Smooth muscle cell (in vitro differentiated cells): ENCODE measurements around the gene YJU2. TPM values are rescaled to one million over a fixed set of nuclear protein-coding genes. Genes with fewer than 3 reads are reported as not detected.
"Not testable (repeated sequence)": the region's sequence is repeated elsewhere in the genome, so short reads cannot be mapped to it uniquely, and the experiment has no call there.

Experiments
- DNase-seq: peaks from one replicate; lab custom pipeline; 2025; ENCODE audit not compliant: unreplicated experiment; lab: John Stamatoyannopoulos, UW
- H2AFZ ChIP-seq: fragments of 200-600 bp; sonication (generic); 2 replicates; pipeline ENCODE4 v1.6.0; 2016; ENCODE audit warnings: antibody characterized with exemption, low read depth, mild to moderate bottlenecking
- H3F3A ChIP-seq: fragments of 200-600 bp; sonication (generic); 2 replicates; pipeline ENCODE4 v1.6.0; 2017; ENCODE audit warnings: antibody characterized with exemption, low read depth
- H3K27ac ChIP-seq: fragments of 200-600 bp; sonication (generic); 2 replicates; pipeline ENCODE4 v1.5.1; 2016; ENCODE audit warnings: low read depth, mild to moderate bottlenecking
- H3K27me3 ChIP-seq: fragments of 200-600 bp; sonication (generic); 2 replicates; pipeline ENCODE4 v1.6.1; 2016; ENCODE audit warnings: low read depth, mild to moderate bottlenecking
- H3K36me3 ChIP-seq: fragments of 200-600 bp; sonication (generic); 2 replicates; pipeline ENCODE4 v1.5.1; 2016; ENCODE audit warnings: low read depth
- H3K4me1 ChIP-seq: fragments of 200-600 bp; sonication (generic); 2 replicates; pipeline ENCODE4 v1.5.1; 2016; ENCODE audit warnings: low read depth
- H3K4me2 ChIP-seq: fragments of 200-600 bp; sonication (generic); 2 replicates; pipeline ENCODE4 v1.6.0; 2016; ENCODE audit warnings: mild to moderate bottlenecking
- H3K4me3 ChIP-seq: fragments of 200-600 bp; sonication (generic); 2 replicates; pipeline ENCODE4 v1.5.1; 2016; ENCODE audit warnings: mild to moderate bottlenecking
- H3K79me2 ChIP-seq: fragments of 200-600 bp; sonication (generic); 2 replicates; pipeline ENCODE4 v1.6.0; 2016; ENCODE audit warnings: low read depth, mild to moderate bottlenecking
- H3K9ac ChIP-seq: fragments of 200-600 bp; sonication (generic); 2 replicates; pipeline ENCODE4 v1.6.0; 2016; ENCODE audit warnings: low read depth
- H3K9me3 ChIP-seq: fragments of 200-600 bp; sonication (generic); replicated peaks from 2 replicates; pipeline ENCODE4 v1.5.1; 2016; ENCODE audit warnings: low read depth
- H4K20me1 ChIP-seq: fragments of 200-600 bp; sonication (generic); 2 replicates; pipeline ENCODE4 v1.6.0; 2016; ENCODE audit warnings: low read depth
- WGBS: methylation state at CpG from one replicate; pipeline ENCODE4 v1.1.7; 2016; ENCODE audit warnings: low lambda C conversion rate; 5-methylcytosine and 5-hydroxymethylcytosine counted together
- polyA plus RNA-seq: library from polyadenylated mRNA; unstranded; fragments of >200 nt; fragmentation: Nextera tagmentation; extraction: Ambion mirVana; gene quantifications from 2 replicates; pipeline ENCODE4 v1.2.1, GENCODE V29; 2016
- total RNA-seq: library from RNA; depleted of rRNA; stranded (reverse); fragments of >200 nt; gene quantifications from 2 replicates; pipeline ENCODE4 v1.2.3, GENCODE V29; 2014
- TF ChIP-seq, protein P1 (sequence below): fragments of 200-600 bp; sonication (generic); IDR thresholded peaks from 2 replicates; pipeline ENCODE4 v1.5.1; 2017; ENCODE audit warnings: borderline replicate concordance, mild to moderate bottlenecking, antibody characterized with exemption; ENCODE audit not compliant: insufficient read depth, poor library complexity, severe bottlenecking

Gene YJU2
- total and polyA plus RNA-seq, 2 experiments from 2014 or later: 8.7 to 12.0 TPM

DNA sequence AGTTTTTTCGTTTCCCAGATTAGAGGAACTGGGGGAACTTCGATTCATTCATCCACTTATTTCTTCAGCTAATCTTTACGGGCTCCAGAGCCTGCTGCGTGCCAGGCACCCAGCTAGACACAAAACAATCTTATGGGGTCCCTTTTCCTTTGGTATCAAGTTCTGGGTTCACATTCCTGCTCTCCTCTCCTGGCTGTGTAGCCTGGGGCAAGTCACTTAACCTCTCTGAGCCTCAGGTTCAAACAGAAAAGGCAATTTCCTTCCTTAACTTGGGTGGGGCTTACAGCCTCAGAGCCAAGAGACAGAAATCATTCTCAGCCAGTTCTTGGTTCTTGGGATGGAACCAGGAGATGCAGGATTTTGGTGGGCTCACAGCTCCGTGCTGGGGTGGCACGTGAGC, 38.1 kb downstream of the YJU2 start:
- no peaks in the 10 kb centered on the region for H3F3A ChIP-seq
- no peak overlapping the region for H3K4me2 ChIP-seq
- no peaks in the 10 kb centered on the region for H4K20me1 ChIP-seq
- TF ChIP-seq, protein P1, sequence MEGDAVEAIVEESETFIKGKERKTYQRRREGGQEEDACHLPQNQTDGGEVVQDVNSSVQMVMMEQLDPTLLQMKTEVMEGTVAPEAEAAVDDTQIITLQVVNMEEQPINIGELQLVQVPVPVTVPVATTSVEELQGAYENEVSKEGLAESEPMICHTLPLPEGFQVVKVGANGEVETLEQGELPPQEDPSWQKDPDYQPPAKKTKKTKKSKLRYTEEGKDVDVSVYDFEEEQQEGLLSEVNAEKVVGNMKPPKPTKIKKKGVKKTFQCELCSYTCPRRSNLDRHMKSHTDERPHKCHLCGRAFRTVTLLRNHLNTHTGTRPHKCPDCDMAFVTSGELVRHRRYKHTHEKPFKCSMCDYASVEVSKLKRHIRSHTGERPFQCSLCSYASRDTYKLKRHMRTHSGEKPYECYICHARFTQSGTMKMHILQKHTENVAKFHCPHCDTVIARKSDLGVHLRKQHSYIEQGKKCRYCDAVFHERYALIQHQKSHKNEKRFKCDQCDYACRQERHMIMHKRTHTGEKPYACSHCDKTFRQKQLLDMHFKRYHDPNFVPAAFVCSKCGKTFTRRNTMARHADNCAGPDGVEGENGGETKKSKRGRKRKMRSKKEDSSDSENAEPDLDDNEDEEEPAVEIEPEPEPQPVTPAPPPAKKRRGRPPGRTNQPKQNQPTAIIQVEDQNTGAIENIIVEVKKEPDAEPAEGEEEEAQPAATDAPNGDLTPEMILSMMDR: no peak
- H3K9ac ChIP-seq: no peak overlapping the region
- H3K9me3 ChIP-seq: no peaks in the 10 kb centered on the region
- peaks cover 2% of the 10 kb centered on the region for H3K4me1 ChIP-seq
- WGBS: 86% methylated on average over 6 of the region's 6 CpGs
- H3K27ac ChIP-seq: no peak overlapping the region
- H3K4me3 ChIP-seq: no peak overlapping the region
- no peaks in the 10 kb centered on the region for H3K36me3 ChIP-seq
- H3K27me3 ChIP-seq: peaks cover 11% of the 10 kb centered on the region
- no peak overlapping the region for H2AFZ ChIP-seq
- DNase-seq: no peak
- H3K79me2 ChIP-seq: no peaks in the 10 kb centered on the region

DNA sequence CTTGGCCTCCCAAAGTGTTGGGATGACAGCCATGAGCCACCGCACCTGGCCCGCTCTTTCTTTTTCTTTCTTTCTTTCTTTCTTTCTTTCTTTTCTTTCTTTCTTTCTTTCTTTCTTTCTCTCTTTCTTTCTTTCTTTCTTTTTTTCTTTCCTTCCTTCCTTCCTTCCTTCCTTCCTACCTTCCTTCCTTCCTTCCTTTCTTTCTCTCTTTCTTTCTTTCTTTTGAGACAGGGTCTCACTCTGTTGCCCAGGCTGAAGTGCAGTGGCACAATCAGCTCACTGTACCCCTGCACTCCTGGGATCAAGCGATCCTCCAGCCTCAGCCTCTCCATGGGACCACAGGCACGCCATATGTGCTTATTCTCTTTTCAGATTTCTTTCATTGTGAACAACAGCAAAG, 39.3 kb downstream of the YJU2 start:
- 87% methylated on average over 4 of the region's 4 CpGs for WGBS
- H3K9ac ChIP-seq: not testable (repeated sequence)

DNA sequence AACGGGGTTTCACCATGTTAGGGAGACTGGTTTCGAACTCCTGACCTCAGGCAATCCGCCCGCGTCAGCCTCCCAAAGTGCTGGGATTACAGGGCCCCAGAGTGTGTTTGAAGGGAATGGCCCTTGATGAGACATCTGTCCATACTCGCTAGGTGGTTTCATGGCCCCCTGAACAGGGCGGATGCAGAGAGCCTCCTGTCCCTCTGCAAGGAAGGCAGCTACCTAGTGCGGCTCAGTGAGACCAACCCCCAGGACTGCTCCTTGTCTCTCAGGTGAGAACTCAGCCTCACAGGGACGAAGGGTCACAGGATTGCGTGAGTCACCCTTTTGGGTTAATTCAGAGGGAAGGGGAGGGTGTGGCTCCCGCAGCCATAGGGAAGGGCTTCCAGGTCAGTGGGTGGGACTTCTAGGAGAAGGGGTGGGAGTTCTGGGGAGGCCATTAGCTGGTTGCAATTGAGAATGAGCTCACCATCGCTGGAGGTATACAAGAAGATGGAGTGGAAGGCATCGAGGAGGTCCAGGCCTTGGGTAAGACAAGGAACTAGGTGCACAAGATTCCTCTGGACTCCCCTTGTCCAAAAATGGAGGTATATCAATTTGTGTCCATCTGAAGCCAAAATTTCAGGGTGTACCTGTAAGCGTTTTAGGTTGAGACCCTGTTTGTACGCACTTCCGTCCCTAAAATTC, 41.4 kb downstream of the YJU2 start:
- Histone ChIP-seq H2AFZ (no peak overlapping the region), H3K36me3 (no peaks in the 10 kb centered on the region), H3K9ac (no peak overlapping the region), H3K4me1 (no peaks in the 10 kb centered on the region), H3K9me3 (no peaks in the 10 kb centered on the region), H3K27me3 (no peaks in the 10 kb centered on the region), H3K4me2 (no peak overlapping the region), H4K20me1 (no peaks in the 10 kb centered on the region), H3F3A (no peaks in the 10 kb centered on the region), H3K4me3 (no peak overlapping the region), H3K27ac (no peak overlapping the region), H3K79me2 (no peaks in the 10 kb centered on the region)
- 86% methylated on average over 16 of the region's 16 CpGs for WGBS
- DNase-seq: no peak
- TF ChIP-seq, protein P1: no peak

More for the DNA sequence above, 39.3 kb downstream of the YJU2 start:
- H3K4me2 ChIP-seq, H3F3A ChIP-seq, H3K9me3 ChIP-seq, H4K20me1 ChIP-seq, H3K27ac ChIP-seq, H3K27me3 ChIP-seq, H3K36me3 ChIP-seq, H3K4me3 ChIP-seq, H3K79me2 ChIP-seq, H3K4me1 ChIP-seq, H2AFZ ChIP-seq, DNase-seq: not testable (repeated sequence)

DNA sequence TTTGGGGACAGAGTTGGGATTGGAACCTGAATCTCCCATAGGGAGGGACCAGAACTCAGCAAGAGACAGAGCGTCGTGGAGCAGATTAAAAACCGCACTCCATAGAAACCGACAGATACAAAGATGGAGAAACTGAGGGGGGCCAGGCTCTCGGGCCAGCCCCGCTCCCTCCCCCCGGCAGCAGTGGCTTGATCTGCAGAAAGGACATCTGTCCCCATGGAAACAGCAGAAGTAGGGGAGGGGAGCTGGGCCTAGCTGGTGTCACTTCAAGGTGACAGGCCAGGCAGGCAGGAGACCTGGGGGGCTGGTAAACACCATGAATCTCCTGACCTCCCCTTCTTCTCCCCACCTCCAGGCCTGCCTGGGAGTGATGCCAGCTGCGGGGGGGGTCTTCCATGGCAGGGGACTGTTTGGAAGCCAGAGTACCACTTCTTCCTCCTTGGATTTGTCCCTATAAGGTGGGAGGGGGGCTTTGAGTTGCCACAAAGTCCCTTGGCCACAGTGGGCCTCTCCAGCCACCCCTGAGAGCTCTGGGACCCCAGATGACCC, 44.4 kb downstream of the YJU2 start:
- no peaks in the 10 kb centered on the region for H3K9me3 ChIP-seq
- TF ChIP-seq, protein P1: no peak
- H3K4me1 ChIP-seq: no peaks in the 10 kb centered on the region
- no peak overlapping the region for H2AFZ ChIP-seq
- H3K4me3 ChIP-seq: no peak overlapping the region
- DNase-seq: no peak
- no peaks in the 10 kb centered on the region for H4K20me1 ChIP-seq
- H3K79me2 ChIP-seq: no peaks in the 10 kb centered on the region
- no peak overlapping the region for H3K4me2 ChIP-seq
- H3K27me3 ChIP-seq: no peaks in the 10 kb centered on the region
- WGBS: 87% methylated on average over 8 of the region's 8 CpGs
- H3K36me3 ChIP-seq: no peaks in the 10 kb centered on the region
- no peak overlapping the region for H3K27ac ChIP-seq
- H3K9ac ChIP-seq: no peak overlapping the region
- H3F3A ChIP-seq: no peaks in the 10 kb centered on the region
